HepG2 (cell line): ENCODE data around the gene OR51A7.

Experiments used
- BRCA1 ChIP-seq: sonication (generic); formaldehyde crosslinking; IDR thresholded peaks from 2 replicates; pipeline ENCODE4 v1.4.0; 2020; ENCODE audit warnings: missing genetic modification reagents
- CHD4 ChIP-seq: fragments of 200-600 bp; sonication (generic); IDR thresholded peaks from 2 replicates; pipeline ENCODE4 v1.7.0; 2017; ENCODE audit warnings: mild to moderate bottlenecking, low read length, borderline replicate concordance
- DPF2 ChIP-seq: sonication (generic); formaldehyde crosslinking; IDR thresholded peaks from 2 replicates; pipeline ENCODE4 v1.4.0; 2020; ENCODE audit warnings: mild to moderate bottlenecking, low read depth, missing genetic modification reagents, borderline replicate concordance
- FOXM1 ChIP-seq: sonication (generic); formaldehyde crosslinking; IDR thresholded peaks from 2 replicates; pipeline ENCODE4 v1.5.0; 2020; ENCODE audit warnings: missing genetic modification reagents
- ZNF331 ChIP-seq: sonication (generic); formaldehyde crosslinking; IDR thresholded peaks from 2 replicates; pipeline ENCODE4 v1.4.0; 2020; ENCODE audit warnings: missing genetic modification reagents
- ZNF431 ChIP-seq: sonication (generic); formaldehyde crosslinking; IDR thresholded peaks from 2 replicates; pipeline ENCODE4 v1.9.0; 2022; ENCODE audit warnings: missing genetic modification reagents, low read depth, mild to moderate bottlenecking, borderline replicate concordance
- TF ChIP-seq, protein P1 (sequence below): sonication (generic); formaldehyde crosslinking; IDR thresholded peaks from 2 replicates; pipeline ENCODE4 v1.8.1; 2023; ENCODE audit warnings: mild to moderate bottlenecking, moderate library complexity, missing genetic modification reagents
- TF ChIP-seq, protein P2 (sequence below): sonication (generic); formaldehyde crosslinking; IDR thresholded peaks from 2 replicates; pipeline ENCODE4 v1.5.1; 2020; ENCODE audit warnings: mild to moderate bottlenecking, missing genetic modification reagents, moderate library complexity
- TF ChIP-seq, protein P3 (sequence below), 2 experiments: sonication (generic) in 1 of 2; formaldehyde crosslinking in 1 of 2; IDR thresholded peaks; 2 replicates each; pipeline versions ENCODE4 v1.4.0 to v1.6.1; 2018 to 2020; ENCODE audit warnings: missing genetic modification reagents in 2 of 2, borderline replicate concordance in 1 of 2, low read depth in 1 of 2, mild to moderate bottlenecking in 1 of 2, missing biosample characterization in 1 of 2

DNA sequence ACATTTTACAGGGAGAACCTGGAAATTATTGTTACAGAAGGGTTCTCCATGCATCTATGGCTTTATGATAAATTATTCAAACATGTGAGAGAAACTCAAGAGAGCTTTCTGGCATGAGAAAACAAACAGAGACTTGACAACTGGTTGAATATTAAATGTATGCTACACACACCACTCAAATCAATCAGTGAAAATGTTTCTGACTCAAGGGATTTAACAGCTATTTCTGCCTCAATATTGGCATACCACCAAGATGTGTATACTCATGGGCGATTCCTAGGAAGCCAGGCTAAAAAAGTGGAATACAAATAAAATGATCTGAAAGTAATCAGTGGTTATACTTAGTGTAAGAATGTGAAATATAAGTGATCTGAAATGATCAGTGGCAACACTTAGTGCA lies 37.7 kb upstream of the OR51A7 start:
- TF ChIP-seq, protein P1, sequence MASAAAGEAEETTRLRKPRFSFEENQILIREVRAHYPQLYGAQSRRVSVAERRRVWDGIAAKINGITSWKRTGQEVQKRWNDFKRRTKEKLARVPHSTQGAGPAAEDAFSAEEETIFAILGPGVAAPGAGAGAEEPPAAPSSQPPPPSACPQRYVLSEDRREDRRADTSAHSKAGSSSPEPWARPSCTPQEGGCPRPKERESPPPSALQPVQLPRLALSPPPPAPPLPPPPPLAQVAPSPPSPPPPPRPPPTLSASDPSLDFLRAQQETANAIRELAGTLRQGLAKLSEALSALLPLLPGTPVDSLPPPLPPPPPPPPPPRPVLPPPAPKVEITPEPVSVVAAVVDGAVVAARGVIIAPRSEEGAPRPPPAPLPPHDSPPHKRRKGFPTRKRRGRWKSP (CRISPR knock-in tag): no peak
- TF ChIP-seq, protein P2, sequence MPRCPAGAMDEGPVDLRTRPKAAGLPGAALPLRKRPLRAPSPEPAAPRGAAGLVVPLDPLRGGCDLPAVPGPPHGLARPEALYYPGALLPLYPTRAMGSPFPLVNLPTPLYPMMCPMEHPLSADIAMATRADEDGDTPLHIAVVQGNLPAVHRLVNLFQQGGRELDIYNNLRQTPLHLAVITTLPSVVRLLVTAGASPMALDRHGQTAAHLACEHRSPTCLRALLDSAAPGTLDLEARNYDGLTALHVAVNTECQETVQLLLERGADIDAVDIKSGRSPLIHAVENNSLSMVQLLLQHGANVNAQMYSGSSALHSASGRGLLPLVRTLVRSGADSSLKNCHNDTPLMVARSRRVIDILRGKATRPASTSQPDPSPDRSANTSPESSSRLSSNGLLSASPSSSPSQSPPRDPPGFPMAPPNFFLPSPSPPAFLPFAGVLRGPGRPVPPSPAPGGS (CRISPR knock-in tag): no peak
- TF ChIP-seq ZNF431 (CRISPR knock-in tag) (no peak), ZNF331 (CRISPR knock-in tag) (no peak), BRCA1 (CRISPR knock-in tag) (no peak), FOXM1 (CRISPR knock-in tag) (no peak), DPF2 (no peak), CHD4 (no peak)
- TF ChIP-seq, protein P3, sequence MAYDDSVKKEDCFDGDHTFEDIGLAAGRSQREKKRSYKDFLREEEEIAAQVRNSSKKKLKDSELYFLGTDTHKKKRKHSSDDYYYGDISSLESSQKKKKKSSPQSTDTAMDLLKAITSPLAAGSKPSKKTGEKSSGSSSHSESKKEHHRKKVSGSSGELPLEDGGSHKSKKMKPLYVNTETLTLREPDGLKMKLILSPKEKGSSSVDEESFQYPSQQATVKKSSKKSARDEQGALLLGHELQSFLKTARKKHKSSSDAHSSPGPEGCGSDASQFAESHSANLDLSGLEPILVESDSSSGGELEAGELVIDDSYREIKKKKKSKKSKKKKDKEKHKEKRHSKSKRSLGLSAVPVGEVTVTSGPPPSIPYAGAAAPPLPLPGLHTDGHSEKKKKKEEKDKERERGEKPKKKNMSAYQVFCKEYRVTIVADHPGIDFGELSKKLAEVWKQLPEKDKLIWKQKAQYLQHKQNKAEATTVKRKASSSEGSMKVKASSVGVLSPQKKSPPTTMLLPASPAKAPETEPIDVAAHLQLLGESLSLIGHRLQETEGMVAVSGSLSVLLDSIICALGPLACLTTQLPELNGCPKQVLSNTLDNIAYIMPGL (CRISPR knock-in tag; IDR thresholded peaks at IDR 0.05; ENCODE audit: borderline replicate concordance in 1 of 2, low read depth in 1 of 2): no peak
